Measurements from ENCODE around the gene AOAH. TPM values are rescaled to one million over a fixed set of nuclear protein-coding genes. Genes with fewer than 3 reads are reported as not detected.

The AOAH gene
- total RNA-seq, 1 experiment from 2014 or later, result not detected

DNA sequence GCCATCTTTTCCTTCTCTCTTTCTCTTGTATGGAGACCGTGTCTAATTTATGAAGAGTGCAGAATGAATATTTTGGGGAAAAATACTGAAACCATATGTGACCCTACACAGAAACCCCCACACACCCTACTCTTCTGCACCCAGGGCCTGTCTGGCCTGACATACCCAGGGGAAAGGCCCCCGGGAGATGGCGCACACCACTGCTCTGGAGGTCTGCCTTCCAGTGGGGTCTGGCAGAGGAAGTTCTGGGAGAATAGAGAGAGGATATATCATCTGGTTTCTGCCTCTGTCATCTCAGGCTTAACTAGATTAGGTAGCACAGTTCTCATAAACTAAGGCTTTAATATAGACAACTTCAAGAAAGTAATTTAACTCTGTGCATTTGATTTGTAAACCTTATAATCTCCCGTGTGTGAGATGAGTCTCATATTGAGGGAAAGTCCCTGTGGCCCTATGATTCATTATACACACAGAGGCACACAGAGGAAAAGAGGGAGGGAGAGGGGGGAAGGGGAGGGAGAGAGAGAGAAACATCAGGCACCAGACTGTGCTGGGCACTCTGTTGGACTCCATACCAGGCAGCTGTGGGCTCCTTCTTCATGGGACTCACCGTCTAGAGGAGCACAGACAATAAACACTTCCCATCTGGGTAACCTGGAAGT, 123.3 kb downstream of the AOAH start:
- intact Hi-C loops (cut with micrococcal nuclease; ENCODE audit: unreplicated experiment), result no loop called here
- BruUV-seq (replicated peaks), result no TSS peak
- no peak overlapping the region for H3K4me3 ChIP-seq (ENCODE audit: low read depth, low read length, poor library complexity, severe bottlenecking)
- no peaks in the 10 kb centered on the region for H3K36me3 ChIP-seq (ENCODE audit: insufficient read depth, low read length, poor library complexity, severe bottlenecking)
- no peaks in the 10 kb centered on the region for H3K4me1 ChIP-seq (ENCODE audit: insufficient read depth, low read length, poor library complexity, severe bottlenecking)
- H3K9me3 ChIP-seq (ENCODE audit: low read depth, low read length, poor library complexity, severe bottlenecking), result no peaks in the 10 kb centered on the region
- POLR2A ChIA-PET (ENCODE audit: low non-redundant PET), result no interaction called here
- no peak for TF ChIP-seq EZH2 (IDR thresholded peaks at IDR 0.05; ENCODE audit: borderline replicate concordance, low read depth, low read length, poor library complexity, severe bottlenecking)
- TF ChIP-seq, protein P1, sequence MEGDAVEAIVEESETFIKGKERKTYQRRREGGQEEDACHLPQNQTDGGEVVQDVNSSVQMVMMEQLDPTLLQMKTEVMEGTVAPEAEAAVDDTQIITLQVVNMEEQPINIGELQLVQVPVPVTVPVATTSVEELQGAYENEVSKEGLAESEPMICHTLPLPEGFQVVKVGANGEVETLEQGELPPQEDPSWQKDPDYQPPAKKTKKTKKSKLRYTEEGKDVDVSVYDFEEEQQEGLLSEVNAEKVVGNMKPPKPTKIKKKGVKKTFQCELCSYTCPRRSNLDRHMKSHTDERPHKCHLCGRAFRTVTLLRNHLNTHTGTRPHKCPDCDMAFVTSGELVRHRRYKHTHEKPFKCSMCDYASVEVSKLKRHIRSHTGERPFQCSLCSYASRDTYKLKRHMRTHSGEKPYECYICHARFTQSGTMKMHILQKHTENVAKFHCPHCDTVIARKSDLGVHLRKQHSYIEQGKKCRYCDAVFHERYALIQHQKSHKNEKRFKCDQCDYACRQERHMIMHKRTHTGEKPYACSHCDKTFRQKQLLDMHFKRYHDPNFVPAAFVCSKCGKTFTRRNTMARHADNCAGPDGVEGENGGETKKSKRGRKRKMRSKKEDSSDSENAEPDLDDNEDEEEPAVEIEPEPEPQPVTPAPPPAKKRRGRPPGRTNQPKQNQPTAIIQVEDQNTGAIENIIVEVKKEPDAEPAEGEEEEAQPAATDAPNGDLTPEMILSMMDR (conservative IDR thresholded peaks at IDR 0.05; ENCODE audit: low read depth, low read length), result no peak
- DNase-seq (ENCODE audit: low spot score), result no peak
- H3K27me3 ChIP-seq (replicated peaks; ENCODE audit: insufficient read depth, low read depth, low read length, poor library complexity), result peaks cover 9% of the 10 kb centered on the region
- H3K27ac ChIP-seq (ENCODE audit: low read depth, low read length, poor library complexity, severe bottlenecking), result no peak overlapping the region
- CTCF ChIA-PET, result no interaction called here

DNA sequence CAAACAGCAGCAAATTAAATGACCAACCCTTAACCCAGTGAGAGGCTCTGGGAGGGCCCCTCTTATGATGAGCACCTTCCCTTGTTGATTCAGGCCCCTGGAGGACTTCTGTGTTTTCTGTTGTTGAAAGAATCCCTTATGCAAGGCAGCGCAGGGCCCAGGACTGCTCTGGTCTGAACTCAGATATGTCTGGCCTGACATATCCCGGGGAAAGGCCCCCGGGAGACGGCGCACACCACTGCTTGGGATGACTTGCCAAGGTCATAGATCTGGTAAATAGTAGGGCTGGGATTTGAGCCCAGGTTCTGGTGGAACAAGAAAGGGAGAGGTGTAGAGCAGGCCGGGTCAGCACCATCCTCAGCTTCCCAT, 124.0 kb downstream of the AOAH start:
- BruUV-seq (replicated peaks), result no TSS peak
- Histone ChIP-seq H3K27me3 (replicated peaks; ENCODE audit: insufficient read depth, low read depth, low read length, poor library complexity) (peaks cover 3% of the 10 kb centered on the region), H3K4me3 (ENCODE audit: low read depth, low read length, poor library complexity, severe bottlenecking) (no peak overlapping the region), H3K4me1 (ENCODE audit: insufficient read depth, low read length, poor library complexity, severe bottlenecking) (no peaks in the 10 kb centered on the region), H3K27ac (ENCODE audit: low read depth, low read length, poor library complexity, severe bottlenecking) (no peak overlapping the region), H3K36me3 (ENCODE audit: insufficient read depth, low read length, poor library complexity, severe bottlenecking) (no peaks in the 10 kb centered on the region), H3K9me3 (ENCODE audit: low read depth, low read length, poor library complexity, severe bottlenecking) (no peaks in the 10 kb centered on the region)
- TF ChIP-seq, protein P1 (conservative IDR thresholded peaks at IDR 0.05; ENCODE audit: low read depth, low read length), result no peak
- no peak for TF ChIP-seq EZH2 (IDR thresholded peaks at IDR 0.05; ENCODE audit: borderline replicate concordance, low read depth, low read length, poor library complexity, severe bottlenecking)
- intact Hi-C loops (cut with micrococcal nuclease; ENCODE audit: unreplicated experiment), result no loop called here
- ChIA-PET CTCF (no interaction called here), POLR2A (ENCODE audit: low non-redundant PET) (no interaction called here)
- no peak for DNase-seq (ENCODE audit: low spot score)

DNA sequence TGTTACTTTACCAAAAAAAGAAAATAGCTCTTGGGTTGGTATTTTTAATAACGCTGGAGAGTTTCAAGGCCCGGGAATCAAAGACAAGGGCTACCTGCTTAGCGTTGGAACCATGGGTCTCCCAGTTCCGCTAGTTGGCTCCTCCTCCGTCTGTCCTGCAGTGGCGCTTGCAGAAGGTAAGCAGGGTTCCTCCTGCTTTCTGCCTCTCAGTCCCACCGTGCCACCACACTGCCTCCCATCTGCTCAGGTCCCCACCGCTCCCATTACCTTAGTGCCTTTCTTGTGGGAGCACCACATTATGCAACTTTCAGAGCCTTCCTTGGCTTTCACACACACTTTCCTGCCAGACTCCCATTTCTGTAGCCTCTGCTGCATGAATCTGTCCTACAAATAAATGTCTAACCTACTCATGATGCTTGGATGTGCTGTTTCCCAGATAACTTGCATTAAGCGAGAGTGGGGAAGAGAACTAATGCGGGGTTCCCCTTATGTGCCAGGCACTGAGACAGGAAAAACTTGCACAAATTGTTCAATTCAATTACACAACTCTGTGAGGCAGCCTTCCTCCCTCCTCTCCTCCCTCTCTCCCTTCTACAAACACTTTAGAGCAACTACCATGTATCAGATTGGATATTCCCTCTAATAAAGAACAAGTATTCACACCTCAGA, 124.5 kb downstream of the AOAH start:
- Histone ChIP-seq H3K36me3 (ENCODE audit: insufficient read depth, low read length, poor library complexity, severe bottlenecking) (no peaks in the 10 kb centered on the region), H3K9me3 (ENCODE audit: low read depth, low read length, poor library complexity, severe bottlenecking) (no peaks in the 10 kb centered on the region), H3K4me1 (ENCODE audit: insufficient read depth, low read length, poor library complexity, severe bottlenecking) (no peaks in the 10 kb centered on the region), H3K4me3 (ENCODE audit: low read depth, low read length, poor library complexity, severe bottlenecking) (no peak overlapping the region), H3K27ac (ENCODE audit: low read depth, low read length, poor library complexity, severe bottlenecking) (no peak overlapping the region), H3K27me3 (replicated peaks; ENCODE audit: insufficient read depth, low read depth, low read length, poor library complexity) (no peaks in the 10 kb centered on the region)
- CTCF ChIA-PET, result no interaction called here
- no TSS peak for BruUV-seq (replicated peaks)
- TF ChIP-seq EZH2 (IDR thresholded peaks at IDR 0.05; ENCODE audit: borderline replicate concordance, low read depth, low read length, poor library complexity, severe bottlenecking), result no peak
- intact Hi-C loops (cut with micrococcal nuclease; ENCODE audit: unreplicated experiment), result no loop called here
- POLR2A ChIA-PET (ENCODE audit: low non-redundant PET), result no interaction called here
- DNase-seq (ENCODE audit: low spot score), result no peak
